CD4-positive, alpha-beta T cell treated with Interleukin-17A for 4 hours (primary cell): Measurements from ENCODE around the gene HEMK1.

Experiments used
- DNase-seq: peaks from one replicate; pipeline ENCODE4 v3.0.0-alpha.2; 2020; ENCODE audit warnings: mixed read lengths

The HEMK1 gene

DNA sequence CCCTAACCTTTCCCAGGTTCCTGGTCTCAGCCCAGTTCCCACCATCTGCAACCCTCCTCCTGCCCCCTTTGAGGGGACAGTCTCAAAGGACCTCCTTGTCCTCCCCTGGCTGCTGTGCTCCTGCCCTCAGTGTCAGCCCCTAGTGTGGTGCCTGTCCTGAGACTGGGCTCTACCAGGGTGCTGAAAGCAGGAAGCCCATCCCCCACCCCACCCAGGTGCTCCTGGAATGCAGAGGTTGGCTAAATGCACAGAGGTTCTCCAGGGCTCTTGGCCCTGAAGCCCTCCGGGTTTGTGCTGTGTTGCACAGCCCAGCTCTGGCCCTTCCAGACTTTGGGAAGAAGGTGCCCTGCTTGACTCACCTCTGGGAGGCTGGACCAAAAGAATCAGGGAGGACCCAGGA is 23.5 kb upstream of the HEMK1 start:
- no peak for DNase-seq

DNA sequence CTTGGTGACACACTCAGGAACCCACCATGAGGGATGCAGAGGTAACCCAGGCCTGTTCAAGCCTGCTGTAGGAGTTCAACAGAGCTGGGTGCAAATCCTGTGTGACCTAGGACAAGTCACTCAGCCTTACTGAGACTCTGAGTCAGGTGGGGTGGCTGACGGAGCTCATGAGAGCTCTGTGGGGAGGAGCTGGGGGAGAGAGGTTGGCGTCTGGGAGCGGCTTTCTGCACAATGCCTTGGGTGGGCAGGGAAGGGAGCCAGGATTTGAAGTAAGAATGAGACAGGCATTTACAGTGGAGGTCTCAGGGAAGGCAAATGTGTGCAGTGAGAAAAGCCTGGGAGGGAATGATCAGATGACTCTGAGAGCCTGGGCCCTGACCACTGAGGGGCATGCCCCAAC is 20.1 kb upstream of the HEMK1 start:
- DNase-seq = no peak

DNA sequence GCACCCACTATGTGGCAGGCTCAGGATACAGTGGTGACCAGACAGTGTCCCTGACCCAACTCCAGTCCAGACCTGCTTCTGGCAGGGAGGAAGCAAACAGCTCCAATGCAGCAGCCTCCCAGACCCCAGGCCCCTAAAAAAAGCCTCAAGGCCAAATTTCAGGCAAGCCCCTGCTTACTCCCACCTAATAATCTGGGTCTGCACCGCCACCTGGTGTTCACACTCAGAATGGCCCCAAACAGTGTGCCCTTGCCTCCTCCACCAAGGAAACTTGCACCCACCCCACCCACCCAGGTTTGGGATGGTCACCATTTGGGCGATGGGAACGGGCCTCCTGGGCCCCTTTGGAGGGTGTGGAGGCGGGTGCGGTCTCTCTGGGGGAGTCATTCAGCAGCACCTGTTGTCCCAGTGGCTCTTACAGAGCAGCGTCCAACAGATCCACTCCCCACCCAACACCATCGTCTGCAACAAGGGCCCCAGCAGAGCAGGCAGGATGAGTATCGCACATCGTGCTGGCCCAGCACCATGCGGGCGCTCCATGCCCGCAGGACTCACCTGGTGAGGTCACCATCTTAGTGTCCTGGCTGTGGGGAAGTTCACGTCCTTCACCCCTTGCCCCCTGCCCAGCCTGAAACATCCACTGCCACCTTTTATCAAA is 19.1 kb upstream of the HEMK1 start:
- peak; percentile 70 for DNase-seq

DNA sequence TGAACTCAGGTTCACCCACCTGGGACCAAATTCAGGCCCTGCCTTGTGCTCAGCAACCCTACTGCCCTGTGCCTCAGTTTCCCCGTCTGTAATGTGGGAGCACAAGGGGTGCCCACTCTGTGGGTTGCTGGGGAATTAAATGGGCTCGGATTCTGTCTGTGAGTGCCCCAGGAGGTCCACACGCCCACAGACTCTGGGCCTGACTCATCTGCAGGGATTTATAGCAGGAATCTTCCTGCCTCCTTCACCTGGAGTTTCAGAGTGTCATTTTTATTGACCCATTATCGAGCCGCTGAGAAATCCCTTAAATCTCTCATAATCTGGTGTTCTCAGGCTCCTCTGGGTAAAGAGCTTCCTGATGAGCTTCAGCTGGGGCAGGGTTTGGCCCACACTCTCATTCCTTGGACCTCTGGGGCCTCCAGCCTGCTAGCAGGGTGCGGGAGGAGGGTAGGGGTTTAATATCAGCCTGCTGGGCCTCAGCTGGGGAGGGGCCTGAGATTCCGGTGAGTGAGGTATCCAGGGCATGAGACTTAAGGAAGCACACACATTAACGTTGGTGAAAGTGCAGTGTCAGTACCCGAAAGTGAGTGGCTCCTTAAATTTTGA is 18.2 kb upstream of the HEMK1 start:
- no peak for DNase-seq

DNA sequence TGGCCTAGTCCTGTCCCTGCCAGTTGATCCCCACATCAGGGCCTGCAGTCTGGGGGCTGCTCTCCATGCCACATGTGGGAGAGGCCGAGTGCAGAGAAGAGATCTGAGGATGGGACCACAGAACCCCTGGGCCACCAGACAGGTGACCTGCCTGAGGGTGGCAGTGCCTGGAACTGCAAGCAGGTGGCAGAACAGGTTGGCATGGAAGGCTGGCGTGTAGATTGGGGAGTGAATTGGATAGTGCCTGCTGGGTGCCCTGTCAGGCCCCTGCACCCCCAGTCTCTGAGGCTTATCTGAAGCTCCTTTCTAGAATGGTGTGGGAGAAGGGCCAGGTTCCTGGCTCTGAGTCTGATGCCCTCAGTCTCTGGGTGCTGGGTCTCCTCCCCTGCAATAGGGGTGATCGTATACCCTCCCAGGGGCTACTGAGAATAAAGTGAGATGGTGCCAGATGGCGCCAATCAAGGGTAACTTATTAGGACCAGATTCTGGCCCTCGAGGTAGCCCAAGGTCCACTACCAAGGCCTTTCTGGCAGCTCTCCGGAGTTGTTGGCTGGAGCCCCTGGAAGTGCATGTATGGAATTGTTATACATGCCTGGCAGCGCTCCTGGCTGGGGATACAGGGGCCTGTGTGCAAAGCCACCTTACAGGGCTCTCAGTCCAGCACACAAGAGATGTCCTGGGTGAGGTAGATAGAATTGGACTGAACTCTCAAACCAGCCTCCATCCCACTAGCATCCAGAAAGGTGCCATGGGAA is 17.5 kb upstream of the HEMK1 start:
- DNase-seq = no peak

DNA sequence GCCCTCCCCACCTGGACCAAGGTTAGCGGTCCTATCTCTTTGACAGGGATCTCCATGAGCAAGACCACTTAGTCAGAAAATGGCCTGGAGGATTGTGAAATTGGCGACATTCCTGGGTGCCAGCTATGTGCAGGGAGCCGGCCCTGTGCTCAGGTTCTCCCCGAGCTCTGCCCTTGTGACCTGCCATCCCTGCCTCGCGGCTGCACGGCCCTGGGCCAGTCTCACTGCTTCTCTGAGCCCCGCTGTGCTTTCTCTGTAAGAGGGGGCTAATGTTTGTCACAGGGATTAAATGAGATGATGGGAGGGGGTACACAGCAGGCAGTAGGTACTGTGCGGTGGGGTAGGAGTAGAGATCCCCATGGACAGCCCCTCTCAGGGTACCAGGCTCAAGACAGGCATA is 16.7 kb upstream of the HEMK1 start:
- DNase-seq = no peak

DNA sequence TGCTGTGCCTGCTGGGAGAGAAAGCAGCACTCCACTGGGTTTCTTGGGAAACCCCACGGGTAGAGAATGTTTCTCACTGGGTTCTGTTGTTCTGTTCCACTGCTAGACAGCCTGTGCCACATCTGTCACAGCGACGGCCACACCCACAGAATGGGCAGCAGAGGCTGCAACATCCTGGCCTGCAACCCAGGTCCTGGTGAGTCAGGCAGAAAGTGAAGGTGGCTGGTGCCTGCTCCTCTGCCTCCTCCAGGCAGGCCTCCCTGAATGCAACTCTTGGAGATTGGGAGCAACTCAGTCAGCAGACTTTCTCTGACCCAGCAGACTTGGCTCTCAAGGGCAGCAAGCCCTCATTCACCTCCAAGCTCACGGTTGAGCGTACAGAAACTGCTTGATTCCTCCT is 14.8 kb upstream of the HEMK1 start:
- DNase-seq = no peak

DNA sequence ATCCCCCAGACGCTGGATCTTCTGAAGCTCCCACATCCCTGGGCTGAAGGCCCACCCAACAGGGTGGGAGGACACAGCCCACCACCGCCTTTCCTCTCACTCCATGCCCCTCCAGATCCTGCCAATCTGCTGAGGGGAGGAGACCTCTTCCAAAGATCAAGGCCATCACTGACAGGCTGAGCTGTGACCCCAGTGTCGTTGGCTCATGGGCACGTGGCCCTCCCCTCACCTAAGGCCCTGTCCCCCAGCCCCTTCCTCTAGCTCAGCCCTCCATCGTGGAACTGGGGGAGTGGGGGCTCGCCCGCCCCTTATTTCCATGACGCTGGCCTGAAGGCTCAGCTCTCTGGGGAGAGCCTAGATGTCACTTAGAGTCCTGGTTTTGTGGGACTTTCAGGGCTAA is 12.2 kb upstream of the HEMK1 start:
- DNase-seq = no peak

DNA sequence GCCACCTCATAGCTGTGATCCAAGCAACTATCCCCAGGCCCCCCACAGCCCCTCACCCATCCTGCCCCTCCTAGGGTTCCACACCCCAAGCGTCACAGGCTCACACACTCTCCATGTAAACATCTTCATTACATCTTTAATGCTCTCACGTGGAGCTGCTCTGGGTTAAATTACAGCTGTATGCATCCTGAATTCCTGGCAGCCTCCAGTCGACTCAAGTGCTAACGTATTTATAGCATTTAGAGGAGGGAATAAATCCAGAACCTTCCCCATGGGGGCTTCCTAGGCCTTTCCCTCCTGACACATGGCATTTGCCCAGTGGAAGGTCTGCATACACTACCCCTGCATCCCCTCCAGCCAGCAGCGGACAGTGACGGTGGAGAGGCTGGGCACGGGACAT is 11.4 kb upstream of the HEMK1 start:
- DNase-seq = no peak

DNA sequence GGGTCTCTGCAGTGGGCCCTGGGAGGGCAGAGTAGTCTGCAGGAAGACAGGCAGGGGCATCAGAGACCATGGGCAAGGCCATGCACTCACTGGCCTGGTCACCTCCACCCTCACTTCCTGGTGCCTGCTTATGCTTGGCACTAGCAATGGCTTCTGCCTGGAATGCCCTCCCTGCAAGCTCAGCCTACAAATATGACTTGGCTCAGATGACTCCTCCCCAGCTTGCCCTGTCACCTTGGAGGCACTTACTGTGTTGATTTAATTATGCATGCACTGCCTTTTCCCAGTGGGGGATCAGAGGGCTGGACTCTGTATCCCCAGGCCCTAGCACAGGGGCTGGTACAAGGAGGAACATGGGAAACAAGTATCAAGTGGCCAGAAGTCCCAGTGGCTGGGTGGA is 9.6 kb upstream of the HEMK1 start:
- no peak for DNase-seq

DNA sequence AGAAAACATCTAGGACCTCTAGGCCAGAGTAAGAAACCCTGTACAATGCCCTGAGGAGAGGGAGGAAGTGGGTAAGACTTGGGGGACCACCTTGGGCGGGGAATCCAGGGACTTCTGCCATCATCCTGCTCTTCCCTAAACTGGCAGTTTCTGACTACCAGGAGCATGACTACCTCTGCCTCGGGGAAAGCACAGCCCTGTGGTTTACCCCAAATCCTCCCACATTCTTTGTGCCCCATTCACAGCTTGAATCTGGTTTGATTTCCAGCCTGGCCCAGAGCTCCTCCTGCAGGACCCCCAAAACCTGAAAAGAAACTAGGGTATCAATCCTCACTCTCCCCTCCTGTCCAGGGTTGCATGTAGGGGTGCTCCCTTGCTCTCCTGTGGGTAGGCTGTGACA is 6.5 kb upstream of the HEMK1 start:
- no peak for DNase-seq

DNA sequence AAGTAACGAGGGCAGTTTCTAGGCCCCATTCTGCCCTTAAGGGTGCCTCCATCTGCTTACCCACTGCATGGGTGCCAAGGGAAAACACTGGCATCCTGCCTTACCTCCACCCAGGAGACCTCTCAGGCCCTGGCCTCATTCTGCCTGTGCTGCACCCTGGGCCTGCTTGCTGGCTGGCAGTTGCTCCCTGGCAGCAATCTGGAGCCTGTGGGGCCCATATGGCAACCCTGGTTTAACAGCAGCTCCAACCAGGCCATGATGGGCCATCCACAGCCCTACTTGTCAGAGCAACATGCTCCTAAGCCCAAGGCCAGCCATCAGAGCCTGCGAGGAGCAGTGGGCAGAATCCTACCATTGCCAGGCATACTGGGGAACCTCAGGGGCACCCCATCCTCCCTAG is 5.5 kb upstream of the HEMK1 start:
- DNase-seq = no peak

DNA sequence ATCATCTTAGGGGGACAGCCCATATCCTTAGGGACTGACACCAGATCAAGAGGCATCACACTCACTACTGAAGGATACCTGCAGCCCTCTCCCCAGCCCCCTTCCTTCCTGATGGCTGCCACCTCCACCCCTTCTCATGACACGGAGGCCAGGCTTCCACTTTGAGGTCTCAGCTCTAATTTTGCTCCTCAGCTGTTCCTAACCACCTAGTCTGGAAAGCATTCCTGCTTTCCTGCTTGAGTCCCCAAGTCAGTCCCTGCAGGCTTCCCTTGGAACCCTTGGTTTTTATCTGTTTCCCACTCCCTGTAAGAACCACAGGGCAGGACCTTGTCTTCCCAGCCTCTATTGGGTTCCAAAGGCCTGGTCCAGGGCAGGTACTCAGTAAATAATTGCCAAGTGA is 5.0 kb upstream of the HEMK1 start:
- no peak for DNase-seq

DNA sequence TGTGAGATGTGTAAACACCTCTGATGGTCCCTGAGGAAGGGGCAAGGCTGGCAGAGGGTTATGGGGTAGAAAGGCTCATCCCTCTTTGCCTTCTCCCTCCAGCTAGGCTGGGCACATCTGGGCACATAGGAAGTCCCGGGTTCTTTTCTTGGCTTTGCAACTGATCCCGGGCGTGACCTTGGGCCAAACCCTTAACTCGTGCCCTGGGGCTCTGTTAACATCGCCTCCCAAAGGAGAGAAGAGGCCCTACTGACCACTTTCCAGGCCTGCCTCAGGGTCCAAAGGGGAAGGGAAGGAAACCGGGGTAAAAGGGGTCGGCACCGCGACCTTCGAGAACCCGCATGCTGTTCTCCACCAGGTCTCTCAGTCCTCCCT is 2.3 kb upstream of the HEMK1 start:
- DNase-seq = no peak

DNA sequence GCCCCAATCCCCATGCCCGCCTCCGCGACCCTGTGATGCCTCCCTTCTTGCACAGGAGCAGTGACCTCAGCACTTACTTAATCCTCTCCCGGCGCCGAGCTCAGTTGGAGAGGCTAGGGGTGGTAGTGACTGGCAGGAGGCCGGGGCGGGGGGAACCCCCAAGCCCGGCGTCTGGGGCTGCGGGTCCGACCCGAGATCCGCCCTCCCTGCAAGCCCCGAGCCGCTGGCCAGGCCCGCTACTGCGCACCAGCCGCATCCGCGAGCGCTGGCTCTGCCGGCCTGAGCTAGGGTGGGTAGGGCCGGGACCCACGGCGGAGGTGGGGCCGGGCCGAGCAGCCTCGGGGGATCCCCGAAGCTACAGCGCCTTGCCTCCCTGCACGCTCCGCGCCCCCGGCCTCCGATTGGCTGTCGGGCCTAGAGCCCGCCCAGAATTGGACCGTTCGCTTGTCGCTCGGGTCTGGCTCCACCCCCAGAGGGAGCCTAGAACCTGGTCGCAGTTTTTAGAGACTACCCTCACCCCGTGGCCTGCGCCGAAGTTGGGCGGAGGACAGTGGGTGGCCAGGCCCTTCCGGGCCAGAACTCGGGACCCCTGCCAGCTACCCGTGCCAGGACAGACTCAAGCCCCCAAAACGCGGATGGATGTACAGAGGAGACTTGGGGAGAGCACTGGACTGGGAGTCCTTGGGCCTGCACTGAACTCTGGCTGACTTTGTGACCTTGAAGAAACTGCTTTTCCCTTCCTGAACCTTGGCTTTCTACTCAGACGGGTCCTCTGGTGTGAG is 1.7 kb upstream of the HEMK1 start, which contains the start of gene C3orf18:
Gene C3orf18 (minus strand): TSS at position 362 of the 782 bp plus-strand sequence. CDS start 2,048 bp downstream, outside the sequence.
- DNase-seq = peak; percentile 96

DNA sequence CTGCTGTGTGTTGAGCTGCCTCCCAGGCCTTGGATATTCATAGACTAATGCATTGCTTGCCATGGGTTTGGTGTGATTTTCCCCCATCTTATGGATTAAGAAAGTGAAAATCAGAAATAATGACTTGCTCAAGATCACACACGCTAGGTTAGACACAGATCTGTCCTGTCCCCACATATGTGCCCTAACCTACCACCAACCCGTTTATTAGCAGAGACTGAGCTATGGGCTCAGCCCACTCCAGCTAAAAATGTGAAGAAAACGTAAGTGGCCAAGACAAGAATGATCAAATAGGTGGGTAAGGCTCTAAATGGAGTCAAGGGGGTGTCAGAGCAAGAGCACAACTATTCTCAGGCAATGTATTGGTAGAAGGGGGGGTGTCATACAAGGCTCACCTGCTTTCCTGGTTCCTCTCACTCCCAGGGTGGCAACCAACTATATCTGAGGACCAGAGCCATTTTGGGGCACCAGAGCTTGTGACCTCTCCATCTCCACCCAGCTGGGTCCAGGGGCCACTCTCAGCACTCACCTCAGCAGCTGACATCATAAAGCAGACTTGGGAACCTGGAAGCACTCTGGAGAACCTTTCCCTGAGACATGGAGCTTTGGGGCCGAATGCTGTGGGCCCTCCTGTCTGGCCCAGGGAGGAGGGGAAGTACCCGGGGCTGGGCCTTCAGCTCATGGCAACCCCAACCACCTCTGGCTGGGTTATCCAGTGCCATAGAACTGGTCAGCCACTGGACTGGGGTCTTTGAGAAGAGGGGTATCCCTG is 1.4 kb downstream of the HEMK1 start:
- DNase-seq = no peak

DNA sequence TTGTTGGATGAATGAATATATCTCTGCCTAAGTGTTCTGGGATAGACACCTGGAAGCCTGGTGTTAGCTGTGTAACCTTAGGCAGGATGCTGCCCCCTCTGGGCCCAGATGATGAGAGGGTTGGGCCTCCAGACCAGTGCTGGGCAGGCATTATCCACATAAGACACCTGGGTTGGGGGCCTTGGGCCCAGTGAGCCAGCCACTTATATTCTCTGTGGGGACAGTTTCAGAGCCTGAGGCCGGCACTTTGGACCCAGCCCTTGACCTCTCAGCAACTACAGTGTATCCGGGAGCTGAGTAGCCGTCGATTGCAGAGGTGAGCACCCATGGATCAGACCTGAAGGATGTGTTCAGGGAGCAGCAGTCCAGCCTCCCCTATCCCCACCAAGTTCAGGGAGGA is 2.2 kb downstream of the HEMK1 start:
- no peak for DNase-seq

DNA sequence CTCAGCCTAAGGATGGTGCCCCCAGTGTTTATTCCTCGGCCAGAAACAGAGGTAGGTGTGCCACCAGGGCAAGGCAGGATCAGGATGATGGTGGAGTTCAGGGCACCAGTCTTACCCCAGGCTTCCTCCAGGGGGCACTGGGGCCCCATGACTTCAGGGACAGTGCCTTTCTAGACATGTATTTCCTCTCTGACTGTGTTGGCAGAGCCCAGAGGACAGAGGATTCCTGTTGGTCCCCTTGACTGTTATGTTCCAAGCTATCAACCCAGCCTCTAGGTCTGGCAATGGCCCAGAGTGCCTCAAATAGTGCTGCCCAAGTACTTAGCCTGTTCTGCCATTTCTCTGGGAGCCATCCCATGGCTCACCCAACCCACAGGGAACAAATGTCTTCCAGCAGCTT is 2.8 kb downstream of the HEMK1 start:
- peak; percentile 88 for DNase-seq

DNA sequence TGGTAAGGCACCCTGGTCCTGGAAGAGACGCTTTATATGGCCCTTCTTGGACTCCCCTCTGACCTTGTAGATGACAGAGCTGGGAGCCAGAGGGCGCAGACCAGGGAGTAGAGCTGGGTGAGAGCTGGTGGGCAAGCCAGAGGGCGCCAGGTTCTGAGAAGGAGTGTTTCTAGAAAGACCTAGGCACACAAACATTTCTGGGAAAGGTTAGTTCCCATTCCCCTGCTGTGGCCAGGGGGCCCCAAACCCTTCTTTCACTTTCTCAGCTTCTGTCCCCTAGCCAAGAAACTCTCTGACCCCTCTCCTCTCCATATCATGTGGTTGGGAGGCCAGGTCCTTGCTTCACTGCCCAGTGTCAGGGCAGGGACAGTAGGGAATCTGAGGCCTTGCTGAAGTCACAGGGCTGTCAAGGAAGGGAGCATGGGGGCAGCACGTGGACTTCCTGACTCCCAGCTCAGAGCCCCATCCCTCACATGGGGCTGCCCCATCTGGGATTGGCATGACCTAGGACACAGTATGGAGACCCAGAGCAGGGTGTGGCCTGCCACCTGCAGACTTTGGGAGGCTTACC is 3.6 kb downstream of the HEMK1 start:
- peak; percentile 26 for DNase-seq

DNA sequence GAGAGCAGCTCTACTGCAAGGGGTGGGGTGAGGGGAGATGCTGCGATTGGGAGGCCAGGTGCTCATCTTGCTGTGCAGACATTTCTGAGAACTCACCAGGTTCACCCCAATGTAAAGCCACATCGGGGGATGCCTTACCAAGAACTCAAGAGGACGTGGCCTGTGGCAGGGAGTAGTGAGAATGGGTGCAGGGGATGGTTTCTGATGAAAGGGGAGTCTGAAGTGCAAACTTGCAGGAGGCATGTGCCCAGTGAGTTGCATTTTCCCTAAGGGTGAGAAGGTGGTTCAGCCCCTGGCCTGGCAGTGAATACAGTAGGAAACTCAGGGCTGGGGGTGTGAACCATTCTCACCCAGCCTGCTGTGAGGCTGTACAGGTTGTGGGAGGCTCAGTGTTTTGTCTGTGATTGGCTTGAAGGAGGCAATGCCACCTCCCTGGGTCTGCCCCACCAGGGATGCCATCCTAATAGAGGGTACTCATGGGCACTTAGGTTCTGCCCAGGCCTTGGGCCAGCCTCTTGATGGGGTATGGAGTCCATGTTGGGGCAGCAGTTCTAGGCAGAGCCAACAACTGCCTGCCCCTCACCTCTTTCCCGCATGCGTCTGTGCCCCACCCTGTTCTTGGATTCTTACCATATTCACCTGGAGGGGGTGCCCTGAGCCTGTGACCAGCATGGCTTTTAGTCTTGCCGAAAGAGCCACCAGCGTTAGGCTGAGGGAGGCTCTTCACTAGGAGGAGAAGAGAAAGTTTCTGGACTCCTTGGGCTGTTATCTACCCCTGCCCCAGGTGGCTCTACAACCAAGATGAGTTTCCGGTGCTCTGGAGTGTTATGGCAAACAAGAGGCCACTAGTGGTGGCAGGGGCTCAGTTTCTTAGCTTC is 4.5 kb downstream of the HEMK1 start:
- DNase-seq = peak; percentile 47

DNA sequence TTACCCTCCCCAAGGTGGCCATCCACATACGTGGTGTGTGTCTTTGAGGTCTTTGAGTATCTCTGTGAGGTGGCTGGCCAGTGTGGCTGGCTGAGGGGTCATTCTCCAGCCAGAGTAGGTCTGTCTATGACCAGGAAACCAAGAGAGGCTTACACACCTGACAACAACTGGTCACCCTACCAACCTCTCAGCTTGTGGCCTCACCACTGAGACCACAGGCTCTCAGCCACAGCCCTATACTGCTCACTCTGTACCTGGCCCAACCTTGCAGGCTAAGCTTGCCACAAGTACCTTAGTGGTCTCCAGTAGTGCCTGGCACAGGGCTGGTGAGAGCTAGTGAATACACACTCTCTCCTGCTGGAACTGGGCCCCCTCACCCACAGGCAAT is 5.1 kb downstream of the HEMK1 start:
- DNase-seq = no peak
